K562 (cell line): ENCODE results near the gene RAB31. TPM values are rescaled to one million over a fixed set of nuclear protein-coding genes. Genes with fewer than 3 reads are reported as not detected.
A peak's percentile ranks its signal among the peaks of the same experiment; 100 is the strongest.

Source experiments
- CBFA2T3 ChIP-seq: fragments of 450-650 bp; IDR thresholded peaks from 2 replicates; pipeline ENCODE4 v1.6.1; 2017
- CBX1 ChIP-seq: sonication (generic); IDR thresholded peaks from 2 replicates; pipeline ENCODE4 v1.6.1; 2016; ENCODE audit warnings: antibody characterized with exemption, low read depth, mild to moderate bottlenecking
- JUN ChIP-seq, 2 experiments: sonication (generic) in 1 of 2; formaldehyde crosslinking in 1 of 2; IDR thresholded peaks; 2 replicates each; pipeline versions ENCODE4 v1.6.1 to v1.8.0; 2012 to 2022; ENCODE audit warnings: borderline replicate concordance in 2 of 2, mild to moderate bottlenecking in 2 of 2, improper control_type of control experiment in 1 of 2, low read depth in 1 of 2, low read length in 1 of 2, missing genetic modification reagents in 1 of 2
- MEIS2 ChIP-seq: fragments of 450-650 bp; IDR thresholded peaks from 2 replicates; pipeline ENCODE4 v1.6.1; 2014; ENCODE audit warnings: mild to moderate bottlenecking; ENCODE audit not compliant: partially characterized antibody
- MTA3 ChIP-seq: fragments of 450-650 bp; formaldehyde crosslinking; IDR thresholded peaks from 2 replicates; pipeline ENCODE4 v1.6.1; 2017; ENCODE audit warnings: mild to moderate bottlenecking, borderline replicate concordance
- SREBF2 ChIP-seq: sonication (generic); formaldehyde crosslinking; IDR thresholded peaks from 2 replicates; pipeline ENCODE4 v1.4.0; 2020; ENCODE audit warnings: mild to moderate bottlenecking, missing genetic modification reagents
- polyA plus RNA-seq, 8 experiments: library from polyadenylated mRNA; depleted of rRNA in 4 of 8; stranded (reverse) in 5 of 8; unstranded in 3 of 8; fragments of >200 nt; fragmentation: Nextera tagmentation in 2 of 8; fragmentation: Illumina TruSeq in 1 of 8; extraction: Ambion mirVana in 2 of 8; extraction: Trizol in 1 of 8; gene quantifications; 2 replicates each; pipeline versions ENCODE4 v1.2.1 to v1.2.3, GENCODE V29; 2011 to 2014; ENCODE audit warnings: inconsistent platforms in 1 of 8, missing spikeins in 1 of 8
- total RNA-seq, 7 experiments: library from RNA; depleted of rRNA in 6 of 7; stranded (reverse); fragments of >200 nt in 6 of 7; fragmentation: Illumina TruSeq in 2 of 7; extraction: Trizol in 2 of 7; gene quantifications; 2 replicates each; pipeline versions ENCODE4 v1.2.1 to v1.2.3, GENCODE V29; 2011 to 2021; ENCODE audit warnings: low replicate concordance in 1 of 7
- TF ChIP-seq, protein P1 (sequence below): fragments of 200-800 bp; sonication (Bioruptor generic); IDR thresholded peaks from 2 replicates; pipeline ENCODE4 v1.6.1; 2016; ENCODE audit warnings: missing genetic modification characterization, missing compliant biosample characterization
- TF ChIP-seq, protein P2 (sequence below), 2 experiments: fragments of 450-650 bp; conservative IDR thresholded peaks; 2 replicates each; pipeline ENCODE4 v1.6.1; 2017; ENCODE audit warnings: mild to moderate bottlenecking in 2 of 2, moderate library complexity in 2 of 2

Gene RAB31
- total and polyA plus RNA-seq, 9 of the 15 experiments (the other 6 are each of a cell fraction or from before 2014, with no cell fraction given) = 20.7 to 70.4 (median 41.3) TPM

DNA sequence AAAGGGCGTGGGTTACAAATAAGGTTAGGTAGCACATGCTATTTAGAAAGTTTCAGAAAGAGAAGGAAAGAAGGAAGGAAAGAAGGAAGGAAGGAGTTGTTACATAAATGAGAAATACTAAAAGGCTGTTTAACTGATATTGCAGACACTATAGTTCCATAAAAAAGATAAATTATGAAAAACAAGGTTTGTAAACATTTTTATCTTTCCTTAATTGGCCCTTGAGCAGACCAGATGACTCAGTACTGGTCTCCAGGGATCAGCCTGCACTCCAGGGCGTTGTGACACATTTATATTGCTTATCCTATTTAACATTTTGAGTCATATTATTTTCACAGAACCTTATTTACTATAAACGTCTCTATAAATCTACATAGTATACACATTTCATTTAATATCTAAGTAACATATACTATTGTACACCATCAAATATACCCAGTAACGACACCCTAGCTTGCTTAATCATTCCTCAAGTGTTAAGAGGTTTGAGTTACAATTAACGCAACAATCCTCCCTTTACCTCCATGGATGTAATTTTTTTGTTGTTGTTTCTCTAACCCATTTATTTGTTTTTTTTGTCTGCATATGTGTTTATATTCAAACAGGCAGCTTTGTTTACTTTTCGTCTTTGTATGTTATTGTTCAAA lies 2.8 kb upstream of the RAB31 start (continued):
- TF ChIP-seq, protein P1, sequence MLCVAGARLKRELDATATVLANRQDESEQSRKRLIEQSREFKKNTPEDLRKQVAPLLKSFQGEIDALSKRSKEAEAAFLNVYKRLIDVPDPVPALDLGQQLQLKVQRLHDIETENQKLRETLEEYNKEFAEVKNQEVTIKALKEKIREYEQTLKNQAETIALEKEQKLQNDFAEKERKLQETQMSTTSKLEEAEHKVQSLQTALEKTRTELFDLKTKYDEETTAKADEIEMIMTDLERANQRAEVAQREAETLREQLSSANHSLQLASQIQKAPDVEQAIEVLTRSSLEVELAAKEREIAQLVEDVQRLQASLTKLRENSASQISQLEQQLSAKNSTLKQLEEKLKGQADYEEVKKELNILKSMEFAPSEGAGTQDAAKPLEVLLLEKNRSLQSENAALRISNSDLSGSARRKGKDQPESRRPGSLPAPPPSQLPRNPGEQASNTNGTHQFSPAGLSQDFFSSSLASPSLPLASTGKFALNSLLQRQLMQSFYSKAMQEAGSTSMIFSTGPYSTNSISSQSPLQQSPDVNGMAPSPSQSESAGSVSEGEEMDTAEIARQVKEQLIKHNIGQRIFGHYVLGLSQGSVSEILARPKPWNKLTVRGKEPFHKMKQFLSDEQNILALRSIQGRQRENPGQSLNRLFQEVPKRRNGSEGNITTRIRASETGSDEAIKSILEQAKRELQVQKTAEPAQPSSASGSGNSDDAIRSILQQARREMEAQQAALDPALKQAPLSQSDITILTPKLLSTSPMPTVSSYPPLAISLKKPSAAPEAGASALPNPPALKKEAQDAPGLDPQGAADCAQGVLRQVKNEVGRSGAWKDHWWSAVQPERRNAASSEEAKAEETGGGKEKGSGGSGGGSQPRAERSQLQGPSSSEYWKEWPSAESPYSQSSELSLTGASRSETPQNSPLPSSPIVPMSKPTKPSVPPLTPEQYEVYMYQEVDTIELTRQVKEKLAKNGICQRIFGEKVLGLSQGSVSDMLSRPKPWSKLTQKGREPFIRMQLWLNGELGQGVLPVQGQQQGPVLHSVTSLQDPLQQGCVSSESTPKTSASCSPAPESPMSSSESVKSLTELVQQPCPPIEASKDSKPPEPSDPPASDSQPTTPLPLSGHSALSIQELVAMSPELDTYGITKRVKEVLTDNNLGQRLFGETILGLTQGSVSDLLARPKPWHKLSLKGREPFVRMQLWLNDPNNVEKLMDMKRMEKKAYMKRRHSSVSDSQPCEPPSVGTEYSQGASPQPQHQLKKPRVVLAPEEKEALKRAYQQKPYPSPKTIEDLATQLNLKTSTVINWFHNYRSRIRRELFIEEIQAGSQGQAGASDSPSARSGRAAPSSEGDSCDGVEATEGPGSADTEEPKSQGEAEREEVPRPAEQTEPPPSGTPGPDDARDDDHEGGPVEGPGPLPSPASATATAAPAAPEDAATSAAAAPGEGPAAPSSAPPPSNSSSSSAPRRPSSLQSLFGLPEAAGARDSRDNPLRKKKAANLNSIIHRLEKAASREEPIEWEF (CRISPR knock-in tag) = 0 out of 2 replicates have a peak, but pooled peaks have one; percentile 17
- TF ChIP-seq SREBF2 (no peak), JUN (IDR thresholded peaks at IDR 0.05; ENCODE audit: borderline replicate concordance, low read depth, low read length) (peak; percentile 57), JUN (CRISPR knock-in tag; IDR thresholded peaks at IDR 0.05; ENCODE audit: borderline replicate concordance) (no peak), CBX1 (no peak), MTA3 (no peak), CBFA2T3 (0 out of 2 replicates have a peak, but pooled peaks have one; percentile 41), MEIS2 (peak; percentile 48)
- TF ChIP-seq, protein P2, sequence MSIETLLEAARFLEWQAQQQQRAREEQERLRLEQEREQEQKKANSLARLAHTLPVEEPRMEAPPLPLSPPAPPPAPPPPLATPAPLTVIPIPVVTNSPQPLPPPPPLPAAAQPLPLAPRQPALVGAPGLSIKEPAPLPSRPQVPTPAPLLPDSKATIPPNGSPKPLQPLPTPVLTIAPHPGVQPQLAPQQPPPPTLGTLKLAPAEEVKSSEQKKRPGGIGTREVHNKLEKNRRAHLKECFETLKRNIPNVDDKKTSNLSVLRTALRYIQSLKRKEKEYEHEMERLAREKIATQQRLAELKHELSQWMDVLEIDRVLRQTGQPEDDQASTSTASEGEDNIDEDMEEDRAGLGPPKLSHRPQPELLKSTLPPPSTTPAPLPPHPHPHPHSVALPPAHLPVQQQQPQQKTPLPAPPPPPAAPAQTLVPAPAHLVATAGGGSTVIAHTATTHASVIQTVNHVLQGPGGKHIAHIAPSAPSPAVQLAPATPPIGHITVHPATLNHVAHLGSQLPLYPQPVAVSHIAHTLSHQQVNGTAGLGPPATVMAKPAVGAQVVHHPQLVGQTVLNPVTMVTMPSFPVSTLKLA (conservative IDR thresholded peaks at IDR 0.05) = 0 out of 4 replicates have a peak, but pooled peaks have one; percentile 15 to 25
